GM12878 (cell line): Measurements from ENCODE around the gene SPTBN1. TPM values are rescaled to one million over a fixed set of nuclear protein-coding genes. Genes with fewer than 3 reads are reported as not detected.

Experiments
- ATAC-seq: fragments of 200-7000 bp; cut with Tn5 transposase; 3 replicates; pipeline ENCODE4 v1.9.1; 2020; ENCODE audit warnings: mild to moderate bottlenecking, moderate library complexity
- BruUV-seq: library from RNA; stranded (reverse); fragments of 400-500 nt; replicated peaks from 2 replicates; lab custom pipeline; 2021; lab: Mats Ljungman, UMichigan
- CTCF ChIA-PET: fragments of 300-600 bp; sonication (Branson Sonifier 250); formaldehyde crosslinking; extraction: SDS; loops from one replicate; lab custom pipeline; 2021; ENCODE audit warnings: inconsistent platforms; lab: Yijun Ruan, JAX
- POLR2A ChIA-PET: fragments of 350-600 bp; formaldehyde crosslinking; extraction: SDS; loops from one replicate; lab custom pipeline; 2021; ENCODE audit warnings: inconsistent platforms; lab: Charles Lee
- RAD21 ChIA-PET: fragments of 300-600 bp; sonication (Branson Sonifier 250); formaldehyde crosslinking; loops from one replicate; lab custom pipeline; 2023; ENCODE audit warnings: antibody characterized with exemption; ENCODE audit not compliant: unreplicated experiment; lab: Charles Lee
- SMC1A ChIA-PET: fragments of 300-600 bp; sonication (Branson Sonifier 250); formaldehyde crosslinking; loops from one replicate; lab custom pipeline; 2023; ENCODE audit not compliant: unreplicated experiment, uncharacterized antibody; lab: Charles Lee
- DNase-seq: peaks from one replicate; pipeline ENCODE4 v3.0.0-alpha.2; 2011; ENCODE audit warnings: low read depth, low spot score
- FAIRE-seq: peaks from 3 replicates; lab custom pipeline; 2011; peaks lifted over from hg19 to GRCh38; lab: Jason Lieb, UNC
- H2AFZ ChIP-seq: 2 replicates; pipeline ENCODE4 v1.6.0; 2011; ENCODE audit warnings: low read depth, low read length, control low read depth; ENCODE audit not compliant: control insufficient read depth
- H3K27ac ChIP-seq: 2 replicates; pipeline ENCODE4 v1.5.1; 2011; ENCODE audit warnings: control low read depth; ENCODE audit not compliant: control insufficient read depth, insufficient read depth
- H3K27me3 ChIP-seq, 2 experiments: replicated peaks in 1 of 2; 2 replicates each; pipeline versions ENCODE4 v1.6.0 to v1.6.1; 2011; ENCODE audit warnings: low read length in 1 of 2; ENCODE audit not compliant: control insufficient read depth in 2 of 2, insufficient read depth in 2 of 2
- H3K36me3 ChIP-seq, 2 experiments: 2 replicates each; pipeline ENCODE4 v1.5.1; 2011; ENCODE audit warnings: low read length in 1 of 2; ENCODE audit not compliant: control insufficient read depth in 2 of 2, insufficient read depth in 2 of 2
- H3K4me1 ChIP-seq: 2 replicates; pipeline ENCODE4 v1.6.1; 2011; ENCODE audit warnings: mild to moderate bottlenecking, low read length, moderate library complexity, mixed read lengths; ENCODE audit not compliant: control insufficient read depth, insufficient read depth
- H3K4me2 ChIP-seq: 2 replicates; pipeline ENCODE4 v1.6.0; 2011; ENCODE audit warnings: control low read depth; ENCODE audit not compliant: control insufficient read depth, insufficient read depth
- H3K4me3 ChIP-seq: fragments of 200-600 bp; sonication (generic); 2 replicates; pipeline ENCODE4 v1.5.1; 2016
- H3K79me2 ChIP-seq: 2 replicates; pipeline ENCODE4 v1.6.0; 2011; ENCODE audit warnings: low read length; ENCODE audit not compliant: control insufficient read depth, insufficient read depth
- H3K9ac ChIP-seq: 2 replicates; pipeline ENCODE4 v1.8.0; 2011; ENCODE audit warnings: low read length, control low read depth, mixed read lengths; ENCODE audit not compliant: control insufficient read depth, insufficient read depth
- H3K9me3 ChIP-seq: replicated peaks from 3 replicates; pipeline ENCODE4 v1.5.1; 2011; ENCODE audit warnings: mild to moderate bottlenecking, low read length; ENCODE audit not compliant: control insufficient read depth, insufficient read depth
- H4K20me1 ChIP-seq: 2 replicates; pipeline ENCODE4 v1.6.0; 2011; ENCODE audit not compliant: control insufficient read depth, insufficient read depth
- E2F8 ChIP-seq: fragments of 450-650 bp; IDR thresholded peaks from 2 replicates; pipeline ENCODE4 v1.6.1; 2018; ENCODE audit warnings: mild to moderate bottlenecking, low read depth, moderate library complexity; ENCODE audit not compliant: partially characterized antibody
- FOS ChIP-seq: IDR thresholded peaks from 3 replicates; pipeline ENCODE4 v1.6.1; 2011; ENCODE audit warnings: borderline replicate concordance; ENCODE audit not compliant: insufficient read length; ENCODE audit errors: extremely low read depth
- SIX5 ChIP-seq: IDR thresholded peaks from 2 replicates; pipeline ENCODE4 v1.6.1; 2011; ENCODE audit warnings: mild to moderate bottlenecking, low read depth, low read length, moderate library complexity; ENCODE audit not compliant: severe bottlenecking
- TAF1 ChIP-seq: IDR thresholded peaks from 2 replicates; pipeline ENCODE4 v1.6.1; 2011; ENCODE audit warnings: mild to moderate bottlenecking, low read depth, low read length, borderline replicate concordance
- YBX1 ChIP-seq: fragments of 450-650 bp; IDR thresholded peaks from 2 replicates; pipeline ENCODE4 v1.6.1; 2016; ENCODE audit warnings: antibody characterized with exemption
- WGBS: methylation state at CpG from one replicate; pipeline ENCODE4 v1.1.6; 2016; ENCODE audit warnings: low lambda C conversion rate; ENCODE audit not compliant: insufficient replicate concordance, insufficient coverage; ENCODE audit errors: missing lambda C conversion rate; 5-methylcytosine and 5-hydroxymethylcytosine counted together
- in situ Hi-C: fragments of 300-500 bp; cut with MboI; formaldehyde crosslinking; loops from 9 replicates; pipeline ENCODE4 v1.14.3; 2018; ENCODE audit warnings: mixed read lengths
- intact Hi-C: fragments of 100-400 bp; cut with micrococcal nuclease; formaldehyde crosslinking; loops from one replicate; pipeline ENCODE4 v1.14.2; 2022; ENCODE audit not compliant: unreplicated experiment
- polyA plus RNA-seq, 11 experiments: library from polyadenylated mRNA; depleted of rRNA in 4 of 11; unstranded in 6 of 11; stranded (reverse) in 5 of 11; fragments of >200 nt; fragmentation: Nextera tagmentation in 4 of 11; fragmentation: Illumina TruSeq in 1 of 11; extraction: Ambion mirVana in 4 of 11; extraction: Trizol in 1 of 11; gene quantifications; 1 replicate in 1 of 11; 2 replicates in 10 of 11; pipeline versions ENCODE4 v1.2.1 to v1.2.3, GENCODE V29; 2011 to 2016; ENCODE audit warnings: inconsistent platforms in 2 of 11, missing spikeins in 2 of 11, low read depth in 1 of 11
- total RNA-seq, 4 experiments: library from RNA; depleted of rRNA in 3 of 4; stranded (reverse); fragments of >200 nt in 3 of 4; fragmentation: Illumina TruSeq in 1 of 4; extraction: Trizol in 1 of 4; gene quantifications; 2 replicates each; pipeline versions ENCODE4 v1.2.1 to v1.2.3, GENCODE V29; 2013 to 2021
- TF ChIP-seq, protein P1 (sequence below): fragments of 450-650 bp; IDR thresholded peaks from 2 replicates; pipeline ENCODE4 v1.6.1; 2014; ENCODE audit warnings: mild to moderate bottlenecking

Gene SPTBN1
- total and polyA plus RNA-seq, 10 of the 15 experiments (the other 5 are each of a cell fraction or from before 2014, with no cell fraction given), result 20.6 to 154 (median 76.7) TPM

DNA sequence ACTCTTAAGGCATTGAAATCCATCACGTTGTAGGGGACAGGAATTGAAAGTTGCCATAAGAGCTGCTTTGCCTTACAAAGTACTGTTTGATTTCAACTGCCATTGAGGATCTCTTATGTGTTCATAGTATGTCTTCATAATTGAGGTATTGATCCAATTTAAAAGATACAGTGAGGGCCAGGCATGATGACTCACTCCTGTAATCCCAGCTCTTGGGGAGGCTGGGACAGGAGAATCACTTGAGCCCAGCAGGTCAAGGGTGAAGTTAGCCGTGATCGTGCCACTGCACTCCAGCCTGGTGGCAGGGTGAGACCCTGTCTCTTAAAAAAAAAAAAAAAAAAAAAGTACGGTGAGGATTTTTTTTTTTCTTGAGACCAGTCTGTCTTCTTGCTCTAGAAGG is 175.6 kb downstream of the SPTBN1 start:
- POLR2A ChIA-PET, result interaction anchor here (0.6 to 4.0 kb wide), 3 partner anchors 46 to 381 kb away, joined by 3 to 40 read pairs (median 3); no protein-coding TSS in a partner anchor
- H3K27me3 ChIP-seq, result no peaks in the 10 kb centered on the region
- peaks cover 34% of the 10 kb centered on the region for H3K4me1 ChIP-seq
- no peak for TF ChIP-seq FOS
- TF ChIP-seq, protein P1, sequence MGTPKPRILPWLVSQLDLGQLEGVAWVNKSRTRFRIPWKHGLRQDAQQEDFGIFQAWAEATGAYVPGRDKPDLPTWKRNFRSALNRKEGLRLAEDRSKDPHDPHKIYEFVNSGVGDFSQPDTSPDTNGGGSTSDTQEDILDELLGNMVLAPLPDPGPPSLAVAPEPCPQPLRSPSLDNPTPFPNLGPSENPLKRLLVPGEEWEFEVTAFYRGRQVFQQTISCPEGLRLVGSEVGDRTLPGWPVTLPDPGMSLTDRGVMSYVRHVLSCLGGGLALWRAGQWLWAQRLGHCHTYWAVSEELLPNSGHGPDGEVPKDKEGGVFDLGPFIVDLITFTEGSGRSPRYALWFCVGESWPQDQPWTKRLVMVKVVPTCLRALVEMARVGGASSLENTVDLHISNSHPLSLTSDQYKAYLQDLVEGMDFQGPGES, result no peak
- TF ChIP-seq E2F8, result no peak
- no peak for TF ChIP-seq SIX5
- TF ChIP-seq YBX1, result no peak
- no peak for TF ChIP-seq TAF1
- in situ Hi-C loops, result no loop called here
- RAD21 ChIA-PET, result interaction anchor here (3.6 to 3.9 kb wide), 2 partner anchors 73 to 108 kb away, joined by 36 to 37 read pairs; no protein-coding TSS in a partner anchor
- no peak overlapping the region for H2AFZ ChIP-seq
- H3K9ac ChIP-seq, result no peak overlapping the region
- FAIRE-seq, result no peak
- no peaks in the 10 kb centered on the region; the same call in 1 of the 2 replicates for H4K20me1 ChIP-seq
- CTCF ChIA-PET, result interaction anchor here (1.1 to 3.8 kb wide), 3 partner anchors 27 to 108 kb away, joined by 3 to 31 read pairs (median 4); no protein-coding TSS in a partner anchor
- H3K4me3 ChIP-seq, result no peak overlapping the region
- peaks cover 23% of the 10 kb centered on the region for H3K79me2 ChIP-seq
- no peaks in the 10 kb centered on the region; the same call in 2 of the 3 replicates for H3K9me3 ChIP-seq
- H3K27ac ChIP-seq, result no peak overlapping the region
- ATAC-seq, result no peak
- no peak overlapping the region for H3K4me2 ChIP-seq
- peaks cover 43 to 49% of the 10 kb centered on the region in 2 experiments for H3K36me3 ChIP-seq
- intact Hi-C loops, result loop anchor here (10.0 kb wide), 1 partner anchor 527 kb away; no protein-coding TSS in a partner anchor
- 88% methylated on average over 4 of the region's 4 CpGs for WGBS
- no peak for DNase-seq
- BruUV-seq, result no TSS peak
- SMC1A ChIA-PET, result interaction anchor here (0.8 to 6.4 kb wide), 5 partner anchors 16 to 108 kb away, joined by 3 to 86 read pairs (median 4); no protein-coding TSS in a partner anchor
